22Rv1 (cell line): ENCODE measurements around the gene ZBTB3.

Experiments
- CTCF ChIP-seq: fragments of 450-650 bp; IDR thresholded peaks from 2 replicates; pipeline ENCODE4 v1.5.1; 2017; ENCODE audit warnings: mild to moderate bottlenecking
- ZFX ChIP-seq: fragments of 450-650 bp; IDR thresholded peaks from 2 replicates; pipeline ENCODE4 v1.6.1; 2017; ENCODE audit warnings: antibody characterized with exemption, borderline replicate concordance

- TF ChIP-seq CTCF (no peak), ZFX (no peak)
These were observed 4.2 kb upstream of the ZBTB3 start for GRCh38 chr11:62757846-62758788.
